GM13976 (cell line): Measurements from ENCODE around the gene NGDN.

Experiments used
- DNase-seq: peaks from one replicate; pipeline ENCODE4 v3.0.0; 2012; ENCODE audit warnings: low spot score
- in situ Hi-C: fragments of 300-500 bp; cut with MboI; formaldehyde crosslinking; loops from one replicate; pipeline ENCODE4 v1.12.0; 2022; ENCODE audit warnings: low sequenced_read_pairs, mixed read lengths, inconsistent platforms; ENCODE audit not compliant: unreplicated experiment
- TF ChIP-seq, protein P1 (sequence below): IDR thresholded peaks from 2 replicates; pipeline ENCODE4 v1.5.1; 2012; ENCODE audit warnings: borderline replicate concordance, mild to moderate bottlenecking; ENCODE audit not compliant: insufficient read depth; ENCODE audit errors: extremely low read depth, missing control alignments, control extremely low read depth

The NGDN gene

DNA sequence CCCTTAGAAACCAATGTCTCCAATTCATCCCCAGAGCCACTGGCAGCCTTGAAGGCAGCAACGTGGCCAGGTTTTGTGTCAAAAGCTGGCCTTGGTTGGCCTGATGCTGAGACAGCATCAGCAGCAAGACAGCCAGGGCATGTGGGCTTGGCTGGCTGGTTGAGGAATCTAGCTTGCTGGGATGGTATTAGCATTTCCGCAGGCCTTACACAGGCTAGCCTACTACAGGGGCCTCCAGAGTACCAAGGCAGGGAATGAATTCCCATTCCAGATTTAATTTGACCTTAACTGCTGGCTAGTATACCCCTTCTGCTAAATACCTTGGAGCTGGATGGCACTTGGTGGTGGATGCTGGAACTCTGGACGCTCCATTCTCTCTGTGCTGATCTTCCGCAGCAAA lies 15.8 kb downstream of the NGDN start:
- TF ChIP-seq, protein P1, sequence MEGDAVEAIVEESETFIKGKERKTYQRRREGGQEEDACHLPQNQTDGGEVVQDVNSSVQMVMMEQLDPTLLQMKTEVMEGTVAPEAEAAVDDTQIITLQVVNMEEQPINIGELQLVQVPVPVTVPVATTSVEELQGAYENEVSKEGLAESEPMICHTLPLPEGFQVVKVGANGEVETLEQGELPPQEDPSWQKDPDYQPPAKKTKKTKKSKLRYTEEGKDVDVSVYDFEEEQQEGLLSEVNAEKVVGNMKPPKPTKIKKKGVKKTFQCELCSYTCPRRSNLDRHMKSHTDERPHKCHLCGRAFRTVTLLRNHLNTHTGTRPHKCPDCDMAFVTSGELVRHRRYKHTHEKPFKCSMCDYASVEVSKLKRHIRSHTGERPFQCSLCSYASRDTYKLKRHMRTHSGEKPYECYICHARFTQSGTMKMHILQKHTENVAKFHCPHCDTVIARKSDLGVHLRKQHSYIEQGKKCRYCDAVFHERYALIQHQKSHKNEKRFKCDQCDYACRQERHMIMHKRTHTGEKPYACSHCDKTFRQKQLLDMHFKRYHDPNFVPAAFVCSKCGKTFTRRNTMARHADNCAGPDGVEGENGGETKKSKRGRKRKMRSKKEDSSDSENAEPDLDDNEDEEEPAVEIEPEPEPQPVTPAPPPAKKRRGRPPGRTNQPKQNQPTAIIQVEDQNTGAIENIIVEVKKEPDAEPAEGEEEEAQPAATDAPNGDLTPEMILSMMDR = no peak
- in situ Hi-C loops = loop anchor here (10.0 kb wide), 1 partner anchor 59 kb away; no protein-coding TSS in a partner anchor
- no peak for DNase-seq

DNA sequence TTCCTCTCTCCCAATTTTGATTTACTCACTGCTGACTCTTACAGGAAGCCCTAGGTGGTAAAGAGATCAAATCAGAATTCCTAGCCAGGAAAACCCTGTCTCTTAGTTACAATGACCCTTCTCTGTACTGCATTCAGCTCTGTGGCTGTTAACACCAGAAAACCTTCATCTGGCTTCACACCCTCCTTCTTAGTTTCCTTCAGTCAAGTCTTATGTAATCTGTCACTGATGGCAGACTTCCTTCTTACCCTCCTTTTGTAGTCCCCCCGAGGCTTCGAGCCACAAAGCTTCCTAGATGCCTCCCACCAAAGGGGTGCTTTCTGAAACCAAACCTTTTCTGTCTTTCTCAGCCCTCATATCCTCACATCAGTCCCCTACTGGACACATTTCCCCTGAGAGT lies 16.5 kb downstream of the NGDN start:
- DNase-seq = no peak
- TF ChIP-seq, protein P1 = no peak
- in situ Hi-C loops = loop anchor here (10.0 kb wide), 1 partner anchor 59 kb away; no protein-coding TSS in a partner anchor

DNA sequence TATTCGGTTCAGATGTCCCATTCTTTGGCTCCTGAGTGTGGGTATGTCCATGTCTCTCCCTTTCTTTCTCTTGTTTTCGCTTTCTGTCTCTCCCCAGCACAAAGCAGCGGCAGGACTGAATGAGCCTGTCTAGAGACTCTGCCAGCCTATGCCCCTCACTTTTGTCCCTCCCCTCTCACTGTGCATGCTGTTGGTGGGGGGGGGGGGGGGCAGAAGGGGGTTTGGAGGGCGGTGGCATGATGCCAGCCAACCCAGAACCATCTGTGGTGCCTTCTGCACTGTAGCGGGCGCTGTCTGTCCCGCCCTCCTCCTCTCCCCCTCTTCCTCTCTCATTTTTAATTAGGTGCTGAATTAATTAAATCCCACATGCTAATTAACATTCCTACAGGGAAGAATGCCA lies 17.7 kb downstream of the NGDN start:
- DNase-seq = no peak
- in situ Hi-C loops = loop anchor here (10.0 kb wide), 1 partner anchor 58 kb away; no protein-coding TSS in a partner anchor
- TF ChIP-seq, protein P1 = no peak

DNA sequence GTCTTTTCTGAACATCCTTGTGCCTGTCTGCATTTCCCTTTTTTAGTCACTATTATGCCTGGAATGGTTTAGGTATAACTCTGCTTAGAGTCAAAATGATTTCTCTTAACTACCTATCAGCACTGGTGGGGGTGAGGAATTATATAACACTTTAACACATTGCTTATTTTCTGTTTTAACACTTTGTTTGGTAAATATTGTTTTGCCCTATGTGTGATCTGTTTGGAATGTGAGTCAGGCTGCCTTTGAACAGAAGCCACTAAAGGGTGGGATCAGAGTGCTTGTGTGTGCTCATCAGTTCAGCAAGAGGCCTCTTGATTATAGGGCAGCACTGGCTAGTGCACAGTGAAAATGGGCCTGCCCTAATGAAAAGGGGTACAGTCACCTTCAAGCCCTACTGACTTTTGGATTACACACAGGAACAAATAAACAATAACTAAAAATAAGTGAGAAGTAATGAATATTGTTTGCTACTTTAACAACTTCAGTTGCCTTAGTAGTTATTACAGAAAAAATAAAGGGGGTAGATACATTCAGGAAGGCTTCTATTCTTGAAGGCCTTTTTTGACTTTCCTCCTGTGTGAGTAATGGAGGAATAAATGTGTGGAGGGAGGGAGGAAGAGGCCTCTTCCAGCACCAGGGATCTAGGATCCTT lies 23.2 kb downstream of the NGDN start:
- in situ Hi-C loops = no loop called here
- no peak for DNase-seq
- TF ChIP-seq, protein P1 = no peak

DNA sequence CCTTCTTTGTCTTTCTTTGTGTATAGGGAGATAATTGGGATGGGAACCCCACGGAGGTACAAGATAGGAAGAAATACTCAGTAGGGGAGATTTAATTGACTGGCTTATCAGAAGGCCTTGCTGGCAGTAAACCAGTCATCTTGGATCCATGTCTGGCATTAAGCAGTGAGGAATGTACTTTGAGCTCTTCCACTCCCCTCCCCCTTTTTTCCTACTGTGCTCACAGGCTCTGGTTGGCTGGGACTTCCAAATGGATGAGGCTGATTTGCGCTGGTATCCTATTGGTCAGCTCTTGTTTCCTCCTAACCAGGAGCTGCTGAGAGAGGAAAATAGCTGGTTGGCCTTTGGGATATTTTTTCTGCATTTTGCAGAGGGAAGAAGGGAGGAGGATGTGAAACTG lies 24.7 kb downstream of the NGDN start:
- in situ Hi-C loops = no loop called here
- no peak for DNase-seq

DNA sequence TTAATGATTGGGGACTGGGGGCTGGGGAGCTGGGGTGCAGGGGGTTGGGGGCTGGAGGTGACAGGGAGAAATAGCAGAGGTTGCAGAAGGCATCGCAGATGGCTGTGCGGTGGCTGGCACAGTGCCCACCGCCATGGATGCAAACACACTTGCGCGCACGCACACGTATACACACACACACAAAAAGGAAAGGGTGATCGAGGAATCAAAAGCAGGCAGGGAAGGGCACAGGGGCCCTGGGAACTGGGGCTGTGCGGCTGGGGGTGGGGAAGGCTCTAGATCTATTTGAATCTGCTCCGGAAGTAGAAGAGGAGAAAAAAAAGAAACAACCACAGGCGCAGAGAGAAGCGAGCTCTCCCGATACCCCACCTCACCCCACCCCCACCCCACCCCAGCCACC lies 42.7 kb downstream of the NGDN start:
- DNase-seq = no peak
- in situ Hi-C loops = no loop called here
- TF ChIP-seq, protein P1 = no peak

More for the DNA sequence above, 24.7 kb downstream of the NGDN start:
- TF ChIP-seq, protein P1 = no peak
